ENCODE measurements around the gene LCN9. TPM values are rescaled to one million over a fixed set of nuclear protein-coding genes. Genes with fewer than 3 reads are reported as not detected.

The LCN9 gene
- total and polyA plus RNA-seq, 12 donors = not detected

GRCh38 chr9:135699440-135699839, 36.3 kb downstream of the LCN9 start, which contains the start of gene SOHLH1:
Gene SOHLH1 (minus strand): TSS chr9:135699481. CDS start chr9:135699467, 14 bp downstream.
- 84 to 85% methylated on average over 30 of the region's 30 CpGs for WGBS, 2 donors
- Histone ChIP-seq H3K27ac (no peak within 1 kb of the TSS), H3K36me3 (no peaks in the 10 kb centered on the region), H3K4me1 (peaks cover 0 to 16% (median 10%) of the 10 kb centered on the region in 9 donors), H3K4me3 (no peak within 1 kb of the TSS), H3K27me3 (peaks cover 5 to 47% (median 33%) of the 10 kb centered on the region in 7 donors), H3K9me3 (no peaks in the 10 kb centered on the region)
- no peak for DNase-seq
- no peak for ATAC-seq
- intact Hi-C loops (cut with DNase I) = no loop called here
- no peak for TF ChIP-seq CTCF (IDR thresholded peaks at IDR 0.05)

- DNase-seq (no peak), ATAC-seq (no peak)
- Histone ChIP-seq H3K36me3 (no peaks in the 10 kb centered on the region), H3K4me3 (no peak overlapping the region), H3K27ac (no peak overlapping the region), H3K9me3 (no peaks in the 10 kb centered on the region), H3K4me1 (peaks cover 0 to 27% (median 11%) of the 10 kb centered on the region in 9 donors), H3K27me3 (peaks cover 5 to 47% (median 41%) of the 10 kb centered on the region in 7 donors)
- no peak for TF ChIP-seq CTCF (IDR thresholded peaks at IDR 0.05)
- 69 to 74% methylated on average over 15 of the region's 15 CpGs for WGBS, 2 donors
- intact Hi-C loops (cut with DNase I) = loop anchor here in 3 of 10 donors (5.0 to 10.0 kb wide), 2 partner anchors 207 to 424 kb away; partner anchors contain the start of gene CAMSAP1 (in 1 of the 3)
Measured at GRCh38 chr9:135700525-135700924, 37.4 kb downstream of the LCN9 start.

GRCh38 chr9:135701067-135701958, 38.2 kb downstream of the LCN9 start:
- peak overlapping the region in 7 of 10 donors; percentile 7 to 38 (median 20) for H3K4me3 ChIP-seq
- 23 to 24% methylated on average over 40 of the region's 40 CpGs for WGBS, 2 donors
- ATAC-seq (peak in 1 of 8 donors; percentile 4), DNase-seq (no peak)
- intact Hi-C loops (cut with DNase I) = loop anchor here in 3 of 10 donors (5.0 to 10.0 kb wide), 2 partner anchors 206 to 423 kb away; partner anchors contain the start of gene CAMSAP1 (in 1 of the 3)
- H3K4me1 ChIP-seq = peaks cover 0 to 28% (median 11%) of the 10 kb centered on the region in 9 donors
- peaks cover 5 to 47% (median 43%) of the 10 kb centered on the region in 7 donors for H3K27me3 ChIP-seq
- no peak overlapping the region for H3K27ac ChIP-seq
- no peak for TF ChIP-seq CTCF (IDR thresholded peaks at IDR 0.05)
- no peaks in the 10 kb centered on the region for H3K9me3 ChIP-seq
- no peaks in the 10 kb centered on the region for H3K36me3 ChIP-seq

GRCh38 chr9:135701959-135702721, 39.0 kb downstream of the LCN9 start, which contains the start of gene KCNT1:
Gene KCNT1 (plus strand): TSS chr9:135702185. CDS start chr9:135702259, 74 bp downstream.
- H3K27me3 ChIP-seq = peaks cover 5 to 50% (median 43%) of the 10 kb centered on the region in 7 donors
- DNase-seq (peak; percentile 16 to 60), ATAC-seq (peak in 3 of 8 donors; percentile 44 to 62 (median 54))
- TF ChIP-seq CTCF (IDR thresholded peaks at IDR 0.05) = peak; percentile 75 to 96 (median 92)
- 13% methylated on average over 62 to 66 of the region's 66 CpGs for WGBS, 2 donors
- H3K36me3 ChIP-seq = no peaks in the 10 kb centered on the region
- H3K4me1 ChIP-seq = peaks cover 0 to 28% (median 11%) of the 10 kb centered on the region in 9 donors
- peak within 1 kb of the TSS in 7 of 10 donors; percentile 7 to 38 (median 20) for H3K4me3 ChIP-seq
- intact Hi-C loops (cut with DNase I) = loop anchor here in 3 of 10 donors (5.0 to 10.0 kb wide), 2 partner anchors 205 to 423 kb away; partner anchors contain the start of gene CAMSAP1 (in 1 of the 3)
- H3K27ac ChIP-seq = no peak within 1 kb of the TSS
- H3K9me3 ChIP-seq = no peaks in the 10 kb centered on the region

All from heart right ventricle (tissue), 16 donors.